Neural cell (in vitro differentiated cells): ENCODE data around the gene TROAP.

Experiments used
- EZH2 ChIP-seq: fragments of 200-600, 300-800 bp; shearing (Covaris generic), sonication (generic); IDR thresholded peaks from 2 replicates; pipeline ENCODE4 v1.6.1; 2014; ENCODE audit warnings: antibody characterized with exemption, low read length, borderline replicate concordance, mild to moderate bottlenecking; ENCODE audit not compliant: insufficient read depth, poor library complexity, severe bottlenecking
- POLR2AphosphoS5 ChIP-seq: IDR thresholded peaks from 2 replicates; pipeline ENCODE4 v1.6.1; 2012
- RAD21 ChIP-seq: fragments of 450-650 bp; conservative IDR thresholded peaks from 2 replicates; pipeline ENCODE4 v1.6.1; 2014; ENCODE audit warnings: antibody characterized with exemption, mild to moderate bottlenecking, moderate library complexity
- SMC3 ChIP-seq: fragments of 450-650 bp; conservative IDR thresholded peaks from 2 replicates; pipeline ENCODE4 v1.6.1; 2014; ENCODE audit warnings: antibody characterized with exemption, mild to moderate bottlenecking, moderate library complexity; ENCODE audit not compliant: poor library complexity
- TAF1 ChIP-seq: IDR thresholded peaks from 2 replicates; pipeline ENCODE4 v1.6.1; 2012; ENCODE audit warnings: low read depth
- TF ChIP-seq, protein P1 (sequence below): fragments of 450-650 bp; IDR thresholded peaks from 2 replicates; pipeline ENCODE4 v1.5.1; 2014; ENCODE audit warnings: antibody characterized with exemption, mild to moderate bottlenecking, moderate library complexity; ENCODE audit not compliant: poor library complexity, severe bottlenecking

DNA sequence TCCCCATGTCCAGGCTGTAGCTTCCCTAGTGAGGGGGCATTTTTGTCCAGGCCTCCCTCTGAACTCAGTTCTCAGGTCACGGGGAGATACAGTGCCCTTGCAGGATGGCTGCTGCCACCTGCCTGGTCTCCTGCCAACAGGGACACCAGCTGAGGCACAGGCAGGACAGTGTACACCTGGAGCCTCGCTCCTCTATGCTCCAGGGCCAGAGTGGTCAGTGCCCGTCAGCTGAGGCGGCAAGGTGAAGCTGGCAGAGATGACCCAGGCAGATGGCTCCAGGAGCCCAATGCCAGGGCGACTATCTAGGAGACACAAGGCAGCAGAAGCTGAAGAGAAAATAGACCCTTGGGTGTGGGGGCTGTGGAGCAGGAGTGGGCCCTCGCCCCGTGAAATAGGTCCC, 45.6 kb upstream of the TROAP start:
- TF ChIP-seq, protein P1, sequence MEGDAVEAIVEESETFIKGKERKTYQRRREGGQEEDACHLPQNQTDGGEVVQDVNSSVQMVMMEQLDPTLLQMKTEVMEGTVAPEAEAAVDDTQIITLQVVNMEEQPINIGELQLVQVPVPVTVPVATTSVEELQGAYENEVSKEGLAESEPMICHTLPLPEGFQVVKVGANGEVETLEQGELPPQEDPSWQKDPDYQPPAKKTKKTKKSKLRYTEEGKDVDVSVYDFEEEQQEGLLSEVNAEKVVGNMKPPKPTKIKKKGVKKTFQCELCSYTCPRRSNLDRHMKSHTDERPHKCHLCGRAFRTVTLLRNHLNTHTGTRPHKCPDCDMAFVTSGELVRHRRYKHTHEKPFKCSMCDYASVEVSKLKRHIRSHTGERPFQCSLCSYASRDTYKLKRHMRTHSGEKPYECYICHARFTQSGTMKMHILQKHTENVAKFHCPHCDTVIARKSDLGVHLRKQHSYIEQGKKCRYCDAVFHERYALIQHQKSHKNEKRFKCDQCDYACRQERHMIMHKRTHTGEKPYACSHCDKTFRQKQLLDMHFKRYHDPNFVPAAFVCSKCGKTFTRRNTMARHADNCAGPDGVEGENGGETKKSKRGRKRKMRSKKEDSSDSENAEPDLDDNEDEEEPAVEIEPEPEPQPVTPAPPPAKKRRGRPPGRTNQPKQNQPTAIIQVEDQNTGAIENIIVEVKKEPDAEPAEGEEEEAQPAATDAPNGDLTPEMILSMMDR: no peak
- no peak for TF ChIP-seq TAF1
- TF ChIP-seq RAD21: no peak
- TF ChIP-seq EZH2: no peak
- no peak for TF ChIP-seq POLR2AphosphoS5
- no peak for TF ChIP-seq SMC3
